Fibroblast of lung (primary cell): Measurements from ENCODE around the gene PLEKHS1. TPM values are rescaled to one million over a fixed set of nuclear protein-coding genes. Genes with fewer than 3 reads are reported as not detected.
A peak's percentile ranks its signal among the peaks of the same experiment; 100 is the strongest.

Experiments used
- DNase-seq, 2 donors: peaks; one replicate each; pipeline versions ENCODE4 v3.0.0 to v3.0.0-alpha.2; 2010; ENCODE audit warnings: low read depth in 2 of 2
- H2AFZ ChIP-seq: 2 replicates; pipeline ENCODE4 v1.5.1; 2012; ENCODE audit warnings: low read length, control low read depth, inconsistent platforms
- H3K27ac ChIP-seq: 2 replicates; pipeline ENCODE4 v1.5.1; 2011; ENCODE audit warnings: low read length, control low read depth; ENCODE audit not compliant: insufficient read depth
- H3K27me3 ChIP-seq: 2 replicates; pipeline ENCODE4 v1.5.1; 2011; ENCODE audit warnings: mild to moderate bottlenecking, low read length; ENCODE audit not compliant: control insufficient read depth, insufficient read depth
- H3K36me3 ChIP-seq: 2 replicates; pipeline ENCODE4 v1.5.1; 2011; ENCODE audit warnings: low read length; ENCODE audit not compliant: control insufficient read depth, insufficient read depth
- H3K4me1 ChIP-seq: 2 replicates; pipeline ENCODE4 v1.5.1; 2011; ENCODE audit warnings: low read length; ENCODE audit not compliant: control insufficient read depth, insufficient read depth; ENCODE audit errors: extremely low read depth
- H3K4me2 ChIP-seq: 2 replicates; pipeline ENCODE4 v1.5.1; 2011; ENCODE audit warnings: low read length, control low read depth; ENCODE audit not compliant: insufficient read depth; ENCODE audit errors: extremely low read depth
- H3K4me3 ChIP-seq, 4 experiments: fragments of 200-600 bp in 1 of 4; sonication (generic) in 1 of 4; replicated peaks in 1 of 4; 2 replicates each; pipeline ENCODE4 v1.5.1; 2011 to 2016; ENCODE audit warnings: low read length in 4 of 4, low read depth in 3 of 4, mild to moderate bottlenecking in 3 of 4, control low read depth in 2 of 4, inconsistent platforms in 1 of 4, mixed read lengths in 1 of 4; ENCODE audit not compliant: insufficient read depth in 1 of 4; ENCODE audit errors: control extremely low read depth in 1 of 4
- H3K79me2 ChIP-seq: 2 replicates; pipeline ENCODE4 v1.5.1; 2012; ENCODE audit warnings: mild to moderate bottlenecking, low read length, inconsistent platforms; ENCODE audit not compliant: control insufficient read depth, insufficient read depth
- H3K9ac ChIP-seq: 2 replicates; pipeline ENCODE4 v1.5.1; 2011; ENCODE audit warnings: mild to moderate bottlenecking, low read length, control low read depth; ENCODE audit not compliant: insufficient read depth
- H3K9me3 ChIP-seq: 2 replicates; pipeline ENCODE4 v1.5.1; 2012; ENCODE audit warnings: low read depth, low read length; ENCODE audit not compliant: control insufficient read depth, insufficient read depth
- H4K20me1 ChIP-seq: 2 replicates; pipeline ENCODE4 v1.5.1; 2011; ENCODE audit warnings: low read length; ENCODE audit not compliant: control insufficient read depth, insufficient read depth; ENCODE audit errors: extremely low read depth
- EZH2 ChIP-seq: IDR thresholded peaks from 2 replicates; pipeline ENCODE4 v1.5.1; 2012; ENCODE audit warnings: low read length, control low read depth, mild to moderate bottlenecking; ENCODE audit errors: missing control alignments
- polyA plus RNA-seq, 2 donors: library from polyadenylated mRNA; depleted of rRNA in 1 of 2; stranded (reverse) in 1 of 2; unstranded in 1 of 2; fragments of >200 nt; gene quantifications; 2 replicates each; pipeline ENCODE4 v1.2.1, GENCODE V29; 2011 to 2012; ENCODE audit warnings: missing spikeins in 1 of 2
- total RNA-seq: library from RNA; depleted of rRNA; stranded (reverse); fragments of >200 nt; gene quantifications from 2 replicates; pipeline ENCODE4 v1.2.1, GENCODE V29; 2014
- TF ChIP-seq, protein P1 (sequence below), 2 donors: IDR thresholded peaks in 1 of 2; conservative IDR thresholded peaks in 1 of 2; 1 replicate in 1 of 2; 2 replicates in 1 of 2; pipeline ENCODE4 v1.5.1; 2011 to 2012; ENCODE audit warnings: low read length in 2 of 2, control low read depth in 1 of 2, inconsistent platforms in 1 of 2, low read depth in 1 of 2, mild to moderate bottlenecking in 1 of 2

PLEKHS1 gene
- total and polyA plus RNA-seq, 2 donors (not counting 1 experiment from before 2014, with no cell fraction given) = not detected

DNA sequence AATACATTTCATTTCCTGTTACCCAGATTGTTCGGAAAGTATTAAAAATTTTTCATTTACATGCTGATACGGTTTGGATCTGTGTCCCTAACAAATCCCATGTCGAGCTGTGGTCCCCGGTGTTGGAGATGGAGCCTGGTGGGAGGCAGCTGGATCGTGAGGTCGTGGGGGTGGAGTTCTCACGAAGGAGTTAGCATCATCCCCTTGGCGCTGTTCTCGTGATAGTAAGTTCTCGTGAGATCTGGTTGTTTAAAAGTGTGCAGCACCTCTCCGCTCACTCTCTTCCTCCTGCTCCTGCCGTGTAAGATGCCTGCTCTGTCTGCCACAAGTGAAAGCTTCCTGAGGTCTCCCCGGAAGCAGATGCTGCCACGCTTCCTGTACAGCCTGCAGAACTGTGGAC is 30.9 kb downstream of the PLEKHS1 start:
- H3K4me3 ChIP-seq = no peak overlapping the region
- no peaks in the 10 kb centered on the region for H3K27me3 ChIP-seq
- no peaks in the 10 kb centered on the region for H3K79me2 ChIP-seq
- no peaks in the 10 kb centered on the region for H3K4me1 ChIP-seq
- H3K4me2 ChIP-seq = no peak overlapping the region
- H2AFZ ChIP-seq = no peak overlapping the region
- no peak overlapping the region for H3K9ac ChIP-seq
- no peaks in the 10 kb centered on the region for H3K9me3 ChIP-seq
- H4K20me1 ChIP-seq = no peaks in the 10 kb centered on the region
- TF ChIP-seq, protein P1, sequence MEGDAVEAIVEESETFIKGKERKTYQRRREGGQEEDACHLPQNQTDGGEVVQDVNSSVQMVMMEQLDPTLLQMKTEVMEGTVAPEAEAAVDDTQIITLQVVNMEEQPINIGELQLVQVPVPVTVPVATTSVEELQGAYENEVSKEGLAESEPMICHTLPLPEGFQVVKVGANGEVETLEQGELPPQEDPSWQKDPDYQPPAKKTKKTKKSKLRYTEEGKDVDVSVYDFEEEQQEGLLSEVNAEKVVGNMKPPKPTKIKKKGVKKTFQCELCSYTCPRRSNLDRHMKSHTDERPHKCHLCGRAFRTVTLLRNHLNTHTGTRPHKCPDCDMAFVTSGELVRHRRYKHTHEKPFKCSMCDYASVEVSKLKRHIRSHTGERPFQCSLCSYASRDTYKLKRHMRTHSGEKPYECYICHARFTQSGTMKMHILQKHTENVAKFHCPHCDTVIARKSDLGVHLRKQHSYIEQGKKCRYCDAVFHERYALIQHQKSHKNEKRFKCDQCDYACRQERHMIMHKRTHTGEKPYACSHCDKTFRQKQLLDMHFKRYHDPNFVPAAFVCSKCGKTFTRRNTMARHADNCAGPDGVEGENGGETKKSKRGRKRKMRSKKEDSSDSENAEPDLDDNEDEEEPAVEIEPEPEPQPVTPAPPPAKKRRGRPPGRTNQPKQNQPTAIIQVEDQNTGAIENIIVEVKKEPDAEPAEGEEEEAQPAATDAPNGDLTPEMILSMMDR (conservative IDR thresholded peaks at IDR 0.05 in 1 of 2, IDR thresholded peaks at IDR 0.05 in 1 of 2; ENCODE audit: low read depth in 1 of 2, low read length in 2 of 2) = no peak
- TF ChIP-seq EZH2 = no peak
- no peak overlapping the region for H3K27ac ChIP-seq
- DNase-seq = no peak
- no peaks in the 10 kb centered on the region for H3K36me3 ChIP-seq

DNA sequence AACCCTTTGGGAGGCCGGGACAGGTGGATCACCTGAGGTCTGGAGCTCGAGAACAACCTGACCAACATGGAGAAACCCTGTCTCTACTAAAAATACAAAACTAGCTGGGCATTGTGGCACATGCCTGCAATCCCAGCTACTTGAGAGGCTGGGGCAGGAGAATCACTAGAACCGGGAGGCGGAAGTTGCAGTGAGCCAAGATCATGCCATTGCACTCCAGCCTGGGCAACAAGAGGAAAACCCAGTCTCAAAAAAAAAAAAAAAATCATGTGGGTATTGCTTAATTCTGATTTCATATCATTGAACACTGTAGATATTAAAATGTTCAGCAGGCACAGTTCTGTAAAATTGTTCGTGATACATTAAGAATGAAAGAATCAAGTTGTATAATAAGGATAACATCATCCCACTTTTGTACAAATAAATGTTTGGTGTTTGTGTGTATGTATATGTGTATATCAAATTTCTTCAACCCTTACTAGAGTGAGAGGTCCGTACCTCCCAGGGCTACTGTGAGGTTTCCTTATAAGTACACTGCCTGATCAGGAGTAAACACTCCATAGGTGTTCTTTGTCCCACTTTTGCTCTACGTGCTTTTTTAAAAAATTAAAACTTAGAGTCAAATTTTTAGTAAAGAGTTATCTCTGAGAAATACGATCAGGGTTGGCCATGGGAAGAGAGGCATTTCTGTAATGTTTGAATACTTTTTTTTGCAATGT is 31.7 kb downstream of the PLEKHS1 start:
- Histone ChIP-seq H3K4me1 (no peaks in the 10 kb centered on the region), H3K79me2 (no peaks in the 10 kb centered on the region), H4K20me1 (no peaks in the 10 kb centered on the region), H2AFZ (no peak overlapping the region), H3K9me3 (no peaks in the 10 kb centered on the region), H3K4me2 (no peak overlapping the region), H3K9ac (no peak overlapping the region), H3K27ac (no peak overlapping the region), H3K27me3 (no peaks in the 10 kb centered on the region), H3K36me3 (no peaks in the 10 kb centered on the region), H3K4me3 (no peak overlapping the region)
- DNase-seq = no peak
- TF ChIP-seq, protein P1 (conservative IDR thresholded peaks at IDR 0.05 in 1 of 2, IDR thresholded peaks at IDR 0.05 in 1 of 2; ENCODE audit: low read depth in 1 of 2, low read length in 2 of 2) = no peak
- no peak for TF ChIP-seq EZH2

DNA sequence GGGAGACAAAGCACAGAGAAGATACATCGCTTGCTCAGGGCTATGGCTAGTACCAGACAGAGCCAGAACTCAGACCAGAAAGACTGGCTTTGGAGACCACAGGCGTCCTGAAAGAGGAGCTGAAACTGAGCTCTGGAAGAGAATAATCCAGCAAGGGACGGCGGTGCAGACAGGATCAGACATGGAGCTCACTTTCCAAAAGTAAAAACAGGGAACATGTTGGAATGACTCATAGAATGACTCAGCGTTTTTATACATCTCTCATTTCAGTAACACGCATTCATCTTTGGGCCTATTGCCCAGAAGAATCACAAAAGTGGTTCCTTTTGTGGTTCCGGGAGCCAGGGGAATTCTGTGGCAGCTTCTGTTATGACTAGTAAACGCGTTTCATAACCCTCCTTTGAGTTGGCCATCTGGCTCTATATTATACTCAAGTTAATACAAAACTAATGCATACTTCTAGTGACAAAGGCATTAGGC is 37.2 kb downstream of the PLEKHS1 start:
- H3K79me2 ChIP-seq = no peaks in the 10 kb centered on the region
- no peak for TF ChIP-seq EZH2
- TF ChIP-seq, protein P1 (conservative IDR thresholded peaks at IDR 0.05 in 1 of 2, IDR thresholded peaks at IDR 0.05 in 1 of 2; ENCODE audit: low read depth in 1 of 2, low read length in 2 of 2) = no peak
- peaks cover 5% of the 10 kb centered on the region for H3K4me1 ChIP-seq
- no peaks in the 10 kb centered on the region for H3K27me3 ChIP-seq
- no peak overlapping the region for H3K4me3 ChIP-seq
- H2AFZ ChIP-seq = peak overlapping the region; percentile 65
- H3K27ac ChIP-seq = no peak overlapping the region
- H4K20me1 ChIP-seq = no peaks in the 10 kb centered on the region
- no peaks in the 10 kb centered on the region for H3K36me3 ChIP-seq
- H3K9me3 ChIP-seq = no peaks in the 10 kb centered on the region
- no peak overlapping the region for H3K9ac ChIP-seq
- H3K4me2 ChIP-seq = peak overlapping the region; percentile 63
- peak; percentile 96 to 98 for DNase-seq
